ENCODE measurements around the gene MEIOSIN. TPM values are rescaled to one million over a fixed set of nuclear protein-coding genes. Genes with fewer than 3 reads are reported as not detected.

Gene MEIOSIN
- total RNA-seq, 2 donors from 2014 or later = not detected

- no peak for TF ChIP-seq CTCF (conservative IDR thresholded peaks at IDR 0.05)
- no peaks in the 10 kb centered on the region for H3K27me3 Mint-ChIP-seq (ENCODE audit: insufficient read depth)
- Histone ChIP-seq H3K27ac (ENCODE audit: low read depth, low read length) (peak overlapping the region; percentile 96), H3K4me3 (ENCODE audit: low read length) (peak overlapping the region; percentile 83), H3K27me3 (ENCODE audit: control insufficient read depth, insufficient read depth, low read length, poor library complexity, severe bottlenecking) (no peaks in the 10 kb centered on the region), H3K4me1 (ENCODE audit: control insufficient read depth, insufficient read depth, low read length) (peaks cover 8% of the 10 kb centered on the region), H3K36me3 (ENCODE audit: control insufficient read depth, insufficient read depth, low read length) (peaks cover 4% of the 10 kb centered on the region), H3K9ac (ENCODE audit: extremely low read depth, low read length, poor library complexity, severe bottlenecking) (peak overlapping the region; percentile 76), H3K9me3 (ENCODE audit: control insufficient read depth, low read length) (no peaks in the 10 kb centered on the region)
- peak overlapping the region; percentile 95 for H3K4me3 Mint-ChIP-seq
- no peak for DNase-seq
- no peaks in the 10 kb centered on the region for H3K9me3 Mint-ChIP-seq
- H3K4me1 Mint-ChIP-seq = peaks cover 14% of the 10 kb centered on the region
- peaks cover 20% of the 10 kb centered on the region for H3K36me3 Mint-ChIP-seq (ENCODE audit: low read depth)
- WGBS, 2 experiments (ENCODE audit: insufficient coverage in 1 of 2, insufficient read length in 1 of 2) = 1 to 3% methylated on average over 21 to 28 of the region's 28 CpGs
- H3K27ac Mint-ChIP-seq = peak overlapping the region; percentile 98
These were observed 36.6 kb downstream of the MEIOSIN start for GRCh38 chr19:45769821-45770191.

- Mint-ChIP-seq H3K27me3 (ENCODE audit: insufficient read depth) (no peaks in the 10 kb centered on the region), H3K27ac (peak overlapping the region; percentile 98), H3K9me3 (no peaks in the 10 kb centered on the region), H3K36me3 (ENCODE audit: low read depth) (peaks cover 23% of the 10 kb centered on the region), H3K4me3 (peak overlapping the region; percentile 95), H3K4me1 (peaks cover 10% of the 10 kb centered on the region)
- H3K9me3 ChIP-seq (ENCODE audit: control insufficient read depth, low read length) = no peaks in the 10 kb centered on the region
- peak overlapping the region; percentile 96 for H3K27ac ChIP-seq (ENCODE audit: low read depth, low read length)
- peak overlapping the region; percentile 83 for H3K4me3 ChIP-seq (ENCODE audit: low read length)
- 1 to 3% methylated on average over 35 to 79 of the region's 79 CpGs for WGBS, 2 experiments (ENCODE audit: insufficient coverage in 1 of 2, insufficient read length in 1 of 2)
- peaks cover 4% of the 10 kb centered on the region for H3K36me3 ChIP-seq (ENCODE audit: control insufficient read depth, insufficient read depth, low read length)
- H3K4me1 ChIP-seq (ENCODE audit: control insufficient read depth, insufficient read depth, low read length) = peaks cover 1% of the 10 kb centered on the region
- peak; percentile 98 for TF ChIP-seq CTCF (conservative IDR thresholded peaks at IDR 0.05)
- peak overlapping the region; percentile 76 for H3K9ac ChIP-seq (ENCODE audit: extremely low read depth, low read length, poor library complexity, severe bottlenecking)
- H3K27me3 ChIP-seq (ENCODE audit: control insufficient read depth, insufficient read depth, low read length, poor library complexity, severe bottlenecking) = no peaks in the 10 kb centered on the region
- DNase-seq = peak; percentile 99
These were observed 37.2 kb downstream of the MEIOSIN start for GRCh38 chr19:45770192-45771101.

- peaks cover 9% of the 10 kb centered on the region for H3K4me1 Mint-ChIP-seq
- 83 to 86% methylated on average over 22 to 46 of the region's 46 CpGs for WGBS, 2 experiments (ENCODE audit: insufficient coverage in 1 of 2, insufficient read length in 1 of 2)
- H3K9me3 Mint-ChIP-seq = no peaks in the 10 kb centered on the region
- no peaks in the 10 kb centered on the region for H3K27me3 ChIP-seq (ENCODE audit: control insufficient read depth, insufficient read depth, low read length, poor library complexity, severe bottlenecking)
- no peak for TF ChIP-seq CTCF (conservative IDR thresholded peaks at IDR 0.05)
- peaks cover 25% of the 10 kb centered on the region for H3K36me3 Mint-ChIP-seq (ENCODE audit: low read depth)
- peak; percentile 74 for DNase-seq
- no peaks in the 10 kb centered on the region for H3K4me1 ChIP-seq (ENCODE audit: control insufficient read depth, insufficient read depth, low read length)
- peak overlapping the region; percentile 70 for H3K27ac ChIP-seq (ENCODE audit: low read depth, low read length)
- peak overlapping the region; percentile 98 for H3K27ac Mint-ChIP-seq
- peak overlapping the region; percentile 30 for H3K9ac ChIP-seq (ENCODE audit: extremely low read depth, low read length, poor library complexity, severe bottlenecking)
- H3K9me3 ChIP-seq (ENCODE audit: control insufficient read depth, low read length) = no peaks in the 10 kb centered on the region
- H3K4me3 Mint-ChIP-seq = peak overlapping the region; percentile 95
- peaks cover 5% of the 10 kb centered on the region for H3K36me3 ChIP-seq (ENCODE audit: control insufficient read depth, insufficient read depth, low read length)
- no peaks in the 10 kb centered on the region for H3K27me3 Mint-ChIP-seq (ENCODE audit: insufficient read depth)
- H3K4me3 ChIP-seq (ENCODE audit: low read length) = peak overlapping the region; percentile 73
These were observed 38.2 kb downstream of the MEIOSIN start for GRCh38 chr19:45771311-45771933.
